HG03469 (cell line): Measurements from ENCODE around the gene CAND2.

Source experiments
- ATAC-seq: cut with Tn5 transposase; IDR thresholded peaks from one replicate; pipeline ENCODE4 v1.9.1; 2021; ENCODE audit warnings: mild to moderate bottlenecking, moderate library complexity, moderate number of reproducible peaks; ENCODE audit not compliant: unreplicated experiment

The CAND2 gene

DNA sequence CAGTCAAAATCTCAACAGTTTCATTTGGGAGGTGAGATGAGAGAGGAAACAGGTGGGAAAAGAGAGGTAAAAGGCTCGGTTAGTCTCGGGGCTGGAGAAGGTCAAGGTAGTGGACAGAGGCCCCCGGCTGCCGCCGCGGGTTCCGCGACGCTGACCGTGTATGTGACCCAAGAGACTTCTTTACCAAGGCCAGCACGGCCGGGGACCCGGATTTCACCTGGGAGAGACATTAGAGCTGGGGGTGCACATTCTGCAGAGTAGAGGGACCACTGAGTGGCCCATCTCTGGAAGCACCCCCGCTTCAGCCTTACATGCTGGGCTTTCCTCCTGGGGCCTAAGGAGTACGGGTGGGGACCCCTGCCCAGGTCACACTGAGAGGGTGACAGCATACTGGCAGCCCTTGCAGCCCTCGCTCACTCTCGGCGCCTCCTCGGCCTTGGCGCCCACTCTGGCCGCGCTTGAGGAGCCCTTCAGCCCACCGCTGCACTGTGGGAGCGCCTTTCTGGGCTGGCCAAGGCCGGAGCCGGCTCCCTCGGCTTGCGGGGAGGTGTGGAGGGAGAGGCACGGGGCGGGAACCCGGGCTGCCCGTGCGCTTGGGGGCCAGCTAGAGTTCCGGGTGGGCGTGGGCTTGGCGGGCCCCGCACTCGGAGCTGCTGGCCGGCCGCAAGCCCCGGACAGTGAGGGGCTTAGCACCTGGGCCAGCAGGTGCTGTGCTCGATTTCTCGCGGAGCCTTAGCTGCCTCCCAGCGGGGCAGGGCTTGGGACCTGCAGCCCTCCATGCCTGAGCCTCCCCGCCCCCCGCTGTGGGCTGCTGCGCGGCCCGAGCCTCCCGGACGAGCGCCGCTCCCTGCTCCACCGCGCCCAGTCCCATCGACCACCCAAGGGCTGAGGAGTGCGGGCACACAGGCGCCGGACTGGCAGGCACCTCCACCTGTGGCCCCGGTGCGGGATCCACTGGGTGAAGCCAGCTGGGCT is 86.1 kb downstream of the CAND2 start:
- no peak for ATAC-seq

DNA sequence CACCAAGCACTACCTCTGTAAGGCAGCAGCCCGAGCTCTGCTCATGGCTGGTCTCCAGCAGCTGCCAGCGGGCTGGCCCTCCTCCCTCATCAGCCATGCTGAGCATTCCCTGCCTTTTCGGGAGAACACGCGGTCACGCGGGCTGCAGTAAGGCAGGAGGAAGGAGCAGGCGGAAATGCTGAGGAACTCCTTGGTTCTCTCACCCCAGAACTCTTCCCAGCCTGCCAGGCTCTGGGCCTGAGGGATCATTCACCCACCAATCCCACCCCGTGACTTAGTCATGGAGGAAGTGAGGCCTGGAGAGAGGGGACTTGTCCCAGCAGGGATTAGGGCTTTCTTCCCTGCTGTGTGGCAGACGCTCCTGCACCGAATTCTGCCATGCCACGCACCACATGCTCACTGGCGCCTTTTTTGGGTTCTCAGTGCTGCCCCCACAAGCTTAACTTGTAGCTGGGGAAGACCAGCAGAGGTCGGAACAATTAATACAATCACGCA is 87.8 kb downstream of the CAND2 start:
- ATAC-seq = no peak
